ENCODE results near the gene OR14K1.

DNA sequence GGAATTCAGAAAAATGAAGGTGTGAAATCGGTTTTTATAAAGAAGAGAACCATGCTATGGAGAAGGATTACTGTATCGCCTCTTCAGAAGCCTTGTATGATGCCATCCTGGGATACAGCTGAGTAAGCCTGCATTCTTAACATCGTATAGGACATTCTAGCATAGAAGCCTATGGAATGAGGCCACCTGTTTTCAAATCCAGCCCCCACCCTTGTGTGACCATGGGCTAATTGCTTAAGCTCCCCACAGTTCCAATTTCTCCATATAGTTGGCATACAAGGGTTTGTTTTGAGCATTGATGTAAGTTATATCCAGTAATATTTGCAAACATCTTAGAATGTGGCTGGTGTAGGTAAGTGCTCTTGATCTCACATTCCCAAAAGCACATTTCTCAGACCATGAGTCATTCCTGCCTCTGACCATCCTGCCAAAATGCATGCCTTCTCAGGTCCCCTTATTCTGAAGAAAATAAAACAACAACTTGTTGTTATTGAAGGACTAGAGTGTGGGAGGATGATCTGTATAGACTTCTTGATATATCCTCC is 8.0 kb downstream of the OR14K1 start:
- TF ChIP-seq, protein P1, sequence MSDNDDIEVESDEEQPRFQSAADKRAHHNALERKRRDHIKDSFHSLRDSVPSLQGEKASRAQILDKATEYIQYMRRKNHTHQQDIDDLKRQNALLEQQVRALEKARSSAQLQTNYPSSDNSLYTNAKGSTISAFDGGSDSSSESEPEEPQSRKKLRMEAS (IDR thresholded peaks at IDR 0.05) = no peak
- no peak for TF ChIP-seq SP1 (IDR thresholded peaks at IDR 0.05; ENCODE audit: low read depth)
- TF ChIP-seq JUND (IDR thresholded peaks at IDR 0.05) = no peak
- no peak for TF ChIP-seq ZNF274 (IDR thresholded peaks at IDR 0.05; ENCODE audit: low read depth, low read length)
- TF ChIP-seq, protein P2, sequence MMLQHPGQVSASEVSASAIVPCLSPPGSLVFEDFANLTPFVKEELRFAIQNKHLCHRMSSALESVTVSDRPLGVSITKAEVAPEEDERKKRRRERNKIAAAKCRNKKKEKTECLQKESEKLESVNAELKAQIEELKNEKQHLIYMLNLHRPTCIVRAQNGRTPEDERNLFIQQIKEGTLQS (IDR thresholded peaks at IDR 0.05) = no peak
- TF ChIP-seq EGR1 (IDR thresholded peaks at IDR 0.05; ENCODE audit: low read depth) = no peak
- TF ChIP-seq POLR2AphosphoS5 (IDR thresholded peaks at IDR 0.05; ENCODE audit: low read depth, low read length) = no peak

Measured in HCT116 (cell line).